Hepatocyte (in vitro differentiated cells): ENCODE data around the gene DACT2. TPM values are rescaled to one million over a fixed set of nuclear protein-coding genes. Genes with fewer than 3 reads are reported as not detected.

Source experiments
- DNase-seq: peaks from one replicate; pipeline ENCODE4 v3.0.0-alpha.2; 2016; ENCODE audit warnings: low spot score
- H2AFZ ChIP-seq: fragments of 200-600 bp; sonication (generic); 2 replicates; pipeline ENCODE4 v1.6.0; 2016; ENCODE audit warnings: antibody characterized with exemption, mild to moderate bottlenecking
- H3K27ac ChIP-seq: fragments of 200-600 bp; sonication (generic); 2 replicates; pipeline ENCODE4 v1.5.1; 2016; ENCODE audit warnings: mild to moderate bottlenecking
- H3K27me3 ChIP-seq: fragments of 200-600 bp; sonication (generic); 2 replicates; pipeline ENCODE4 v1.6.1; 2016
- H3K36me3 ChIP-seq: fragments of 200-600 bp; sonication (generic); replicated peaks from 2 replicates; pipeline ENCODE4 v1.5.1; 2016; ENCODE audit warnings: low read depth; ENCODE audit not compliant: insufficient read depth
- H3K4me1 ChIP-seq: fragments of 200-600 bp; sonication (generic); 2 replicates; pipeline ENCODE4 v1.5.1; 2016; ENCODE audit warnings: mild to moderate bottlenecking, moderate library complexity; ENCODE audit not compliant: insufficient read depth
- H3K4me2 ChIP-seq: fragments of 200-600 bp; sonication (generic); 2 replicates; pipeline ENCODE4 v1.6.0; 2016
- H3K4me3 ChIP-seq: fragments of 200-600 bp; sonication (generic); 2 replicates; pipeline ENCODE4 v1.5.1; 2016; ENCODE audit warnings: mild to moderate bottlenecking
- H3K79me2 ChIP-seq: fragments of 200-600 bp; sonication (generic); 2 replicates; pipeline ENCODE4 v1.6.0; 2017; ENCODE audit warnings: mild to moderate bottlenecking
- H3K9me2 ChIP-seq: fragments of 200-600 bp; sonication (generic); replicated peaks from 2 replicates; pipeline ENCODE4 v1.6.0; 2017; ENCODE audit warnings: mild to moderate bottlenecking; ENCODE audit not compliant: insufficient read depth
- H3K9me3 ChIP-seq: fragments of 200-600 bp; sonication (generic); 2 replicates; pipeline ENCODE4 v1.5.1; 2016; ENCODE audit warnings: low read depth, mild to moderate bottlenecking
- H4K20me1 ChIP-seq: fragments of 200-600 bp; sonication (generic); 2 replicates; pipeline ENCODE4 v1.6.0; 2016; ENCODE audit warnings: mild to moderate bottlenecking; ENCODE audit not compliant: insufficient read depth, poor library complexity, severe bottlenecking
- CTCF ChIP-seq: fragments of 200-600 bp; sonication (generic); IDR thresholded peaks from 2 replicates; pipeline ENCODE4 v1.5.1; 2016; ENCODE audit warnings: antibody characterized with exemption, mild to moderate bottlenecking; ENCODE audit not compliant: poor library complexity
- EZH2 ChIP-seq: fragments of 200-600 bp; sonication (generic); IDR thresholded peaks from 2 replicates; pipeline ENCODE4 v1.6.1; 2016; ENCODE audit warnings: antibody characterized with exemption, mild to moderate bottlenecking, borderline replicate concordance
- EZH2phosphoT487 ChIP-seq: fragments of 200-600 bp; sonication (generic); IDR thresholded peaks from one replicate; pipeline ENCODE4 v1.6.1; 2018; ENCODE audit warnings: antibody characterized with exemption, mild to moderate bottlenecking, low read depth, moderate library complexity; ENCODE audit not compliant: unreplicated experiment, severe bottlenecking
- WGBS: methylation state at CpG from one replicate; pipeline ENCODE4 v1.1.6; 2016; ENCODE audit warnings: low lambda C conversion rate; ENCODE audit errors: missing lambda C conversion rate; 5-methylcytosine and 5-hydroxymethylcytosine counted together
- polyA plus RNA-seq: library from polyadenylated mRNA; unstranded; fragments of >200 nt; fragmentation: Nextera tagmentation; extraction: Ambion mirVana; gene quantifications from 2 replicates; pipeline ENCODE4 v1.2.1, GENCODE V29; 2016
- total RNA-seq: library from RNA; depleted of rRNA; stranded (reverse); fragments of >200 nt; gene quantifications from 2 replicates; pipeline ENCODE4 v1.2.3, GENCODE V29; 2014

The DACT2 gene
- total and polyA plus RNA-seq, 2 experiments from 2014 or later: 8.2 to 8.8 TPM

DNA sequence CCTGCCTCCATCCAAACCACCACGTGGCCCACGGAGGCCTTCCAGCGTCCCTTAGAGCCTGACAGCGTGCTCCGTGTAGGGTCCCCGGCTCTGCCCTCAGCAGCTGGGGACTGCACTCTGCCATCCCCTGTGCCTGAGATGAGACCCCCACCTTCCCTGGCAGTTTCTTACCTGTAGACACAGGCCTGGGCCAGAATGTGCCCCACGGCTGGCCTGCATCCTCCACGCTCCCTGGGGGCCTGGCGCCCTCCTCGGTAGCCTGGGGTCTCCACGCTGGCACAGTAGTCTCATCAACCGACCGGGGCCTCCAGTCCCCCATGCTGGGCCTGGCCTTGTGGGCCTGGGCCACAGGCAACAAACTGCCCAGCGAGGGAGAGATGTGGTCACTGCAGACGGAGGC lies 9.6 kb downstream of the DACT2 start:
- Histone ChIP-seq H3K9me3 (no peaks in the 10 kb centered on the region), H3K4me1 (peaks cover 26% of the 10 kb centered on the region), H3K27me3 (no peaks in the 10 kb centered on the region), H3K36me3 (no peaks in the 10 kb centered on the region), H3K9me2 (no peaks in the 10 kb centered on the region), H3K4me3 (no peak overlapping the region), H3K4me2 (no peak overlapping the region), H4K20me1 (no peaks in the 10 kb centered on the region), H3K27ac (no peak overlapping the region), H2AFZ (no peak overlapping the region), H3K79me2 (peaks cover 22% of the 10 kb centered on the region)
- TF ChIP-seq EZH2: no peak
- no peak for TF ChIP-seq EZH2phosphoT487
- no peak for TF ChIP-seq CTCF
- DNase-seq: no peak
- whole genome bisulfite sequencing: 97% methylated on average over 15 of the region's 15 CpGs

DNA sequence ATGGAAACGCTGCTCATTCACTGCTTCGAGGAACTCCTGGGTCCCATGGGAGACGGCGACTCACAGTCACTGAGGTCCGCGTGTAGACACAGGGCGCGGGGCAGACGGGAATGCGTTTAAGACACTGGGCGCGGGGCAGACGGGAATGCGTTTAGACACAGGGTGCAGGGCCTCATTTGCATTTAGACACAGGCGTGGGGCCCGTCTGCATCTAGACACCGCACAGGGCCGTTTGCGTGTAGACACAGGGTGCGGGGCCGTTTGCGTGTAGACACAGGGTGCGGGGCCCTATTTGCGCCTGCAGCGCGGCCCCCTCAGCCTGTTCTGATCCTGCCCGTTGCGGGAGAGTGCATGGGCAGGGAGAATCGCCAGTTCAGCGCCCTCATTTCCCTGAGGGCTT lies 10.4 kb downstream of the DACT2 start:
- peaks cover 18% of the 10 kb centered on the region for H3K79me2 ChIP-seq
- no peak overlapping the region for H3K27ac ChIP-seq
- no peaks in the 10 kb centered on the region for H3K36me3 ChIP-seq
- peaks cover 18% of the 10 kb centered on the region for H3K4me1 ChIP-seq
- no peak for DNase-seq
- H2AFZ ChIP-seq: no peak overlapping the region
- TF ChIP-seq EZH2phosphoT487 (no peak), EZH2 (no peak), CTCF (no peak)
- no peaks in the 10 kb centered on the region for H4K20me1 ChIP-seq
- no peaks in the 10 kb centered on the region for H3K9me2 ChIP-seq
- H3K4me3 ChIP-seq: no peak overlapping the region
- no peaks in the 10 kb centered on the region for H3K9me3 ChIP-seq
- no peak overlapping the region for H3K4me2 ChIP-seq
- WGBS: 96% methylated on average over 30 of the region's 30 CpGs
- no peaks in the 10 kb centered on the region for H3K27me3 ChIP-seq

- no peak overlapping the region for H2AFZ ChIP-seq
- H3K27me3 ChIP-seq: no peaks in the 10 kb centered on the region
- TF ChIP-seq EZH2: no peak
- TF ChIP-seq EZH2phosphoT487: no peak
- H3K27ac ChIP-seq: no peak overlapping the region
- WGBS: 96% methylated on average over 35 of the region's 35 CpGs
- no peaks in the 10 kb centered on the region for H3K9me2 ChIP-seq
- H3K36me3 ChIP-seq: no peaks in the 10 kb centered on the region
- H3K4me2 ChIP-seq: no peak overlapping the region
- H3K4me1 ChIP-seq: peaks cover 12% of the 10 kb centered on the region
- H3K79me2 ChIP-seq: peaks cover 16% of the 10 kb centered on the region
- no peaks in the 10 kb centered on the region for H3K9me3 ChIP-seq
- DNase-seq: no peak
- H3K4me3 ChIP-seq: no peak overlapping the region
- no peaks in the 10 kb centered on the region for H4K20me1 ChIP-seq
Measured at GRCh38 chr6:168308390-168309144, 11.0 kb downstream of the DACT2 start.

- H3K9me2 ChIP-seq: no peaks in the 10 kb centered on the region
- peaks cover 13% of the 10 kb centered on the region for H3K4me1 ChIP-seq
- H3K9me3 ChIP-seq: no peaks in the 10 kb centered on the region
- H3K79me2 ChIP-seq: peaks cover 13% of the 10 kb centered on the region
- no peak overlapping the region for H2AFZ ChIP-seq
- H3K36me3 ChIP-seq: no peaks in the 10 kb centered on the region
- no peaks in the 10 kb centered on the region for H3K27me3 ChIP-seq
- H3K27ac ChIP-seq: no peak overlapping the region
- no peak overlapping the region for H3K4me2 ChIP-seq
- no peak for DNase-seq
- no peaks in the 10 kb centered on the region for H4K20me1 ChIP-seq
- no peak overlapping the region for H3K4me3 ChIP-seq
- 97% methylated on average over 22 of the region's 22 CpGs for WGBS
- TF ChIP-seq EZH2phosphoT487: no peak
- no peak for TF ChIP-seq EZH2
- no peak for TF ChIP-seq CTCF
Measured at GRCh38 chr6:168307695-168308021, 11.9 kb downstream of the DACT2 start.
